ENCODE results near the gene SART1. TPM values are rescaled to one million over a fixed set of nuclear protein-coding genes. Genes with fewer than 3 reads are reported as not detected.
"Not testable (repeated sequence)": the region's sequence is repeated elsewhere in the genome, so short reads cannot be mapped to it uniquely, and the experiment has no call there.

The SART1 gene
- total RNA-seq, 1 experiment from 2014 or later, result 43.4 TPM

DNA sequence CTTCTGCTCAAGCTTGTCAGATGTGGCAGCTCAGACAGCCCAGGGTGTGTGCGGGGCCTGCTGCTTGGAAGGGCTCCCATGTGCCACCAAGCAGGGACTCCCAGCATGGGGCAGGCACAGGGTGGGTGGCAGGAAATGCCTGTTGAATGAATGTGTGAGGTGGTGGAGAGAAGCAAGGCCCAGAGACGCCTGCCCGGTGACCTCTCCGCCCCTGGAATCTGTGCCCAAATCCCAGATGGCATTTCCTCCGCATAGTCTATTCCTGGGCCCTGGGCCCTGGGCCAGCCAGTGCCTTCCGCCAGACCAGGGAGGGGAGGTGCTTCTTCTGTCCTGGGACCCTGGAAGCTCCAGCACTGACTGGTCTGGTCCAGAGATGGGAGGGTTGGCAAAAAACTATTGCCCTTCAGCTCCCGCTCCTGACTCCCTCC, 53.9 kb downstream of the SART1 start:
- DNase-seq (ENCODE audit: low spot score), result no peak

- DNase-seq (ENCODE audit: low spot score), result no peak
These were observed 54.6 kb downstream of the SART1 start for GRCh38 chr11:66015936-66016792.

DNA sequence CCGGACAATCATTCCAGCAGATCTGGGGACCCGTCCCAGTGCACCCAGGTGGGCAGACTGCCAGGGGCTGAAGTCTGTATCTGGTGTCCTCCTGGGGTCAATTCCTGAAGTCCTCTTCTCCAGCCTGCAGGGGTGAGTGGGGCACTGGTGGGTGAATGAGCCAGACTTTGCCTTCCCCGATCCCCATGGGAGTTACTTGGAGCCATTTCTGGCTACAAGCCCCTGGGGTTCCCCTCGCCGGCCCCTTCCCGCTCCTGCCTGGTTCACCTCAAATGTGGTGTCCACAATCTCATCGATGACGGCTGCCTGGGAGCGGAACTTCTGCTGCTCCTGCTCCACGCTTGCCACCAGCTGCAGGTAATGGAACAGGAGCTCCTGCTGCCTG, 55.3 kb downstream of the SART1 start:
- no peak for DNase-seq (ENCODE audit: low spot score)

GRCh38 chr11:66017321-66017720, 55.8 kb downstream of the SART1 start:
- no peak for DNase-seq (ENCODE audit: low spot score)

- no peak for DNase-seq (ENCODE audit: low spot score)
These were observed 58.7 kb downstream of the SART1 start for GRCh38 chr11:66020212-66020611.

GRCh38 chr11:66020618-66021357, 59.3 kb downstream of the SART1 start:
- peak; percentile 89 for DNase-seq (ENCODE audit: low spot score)

DNA sequence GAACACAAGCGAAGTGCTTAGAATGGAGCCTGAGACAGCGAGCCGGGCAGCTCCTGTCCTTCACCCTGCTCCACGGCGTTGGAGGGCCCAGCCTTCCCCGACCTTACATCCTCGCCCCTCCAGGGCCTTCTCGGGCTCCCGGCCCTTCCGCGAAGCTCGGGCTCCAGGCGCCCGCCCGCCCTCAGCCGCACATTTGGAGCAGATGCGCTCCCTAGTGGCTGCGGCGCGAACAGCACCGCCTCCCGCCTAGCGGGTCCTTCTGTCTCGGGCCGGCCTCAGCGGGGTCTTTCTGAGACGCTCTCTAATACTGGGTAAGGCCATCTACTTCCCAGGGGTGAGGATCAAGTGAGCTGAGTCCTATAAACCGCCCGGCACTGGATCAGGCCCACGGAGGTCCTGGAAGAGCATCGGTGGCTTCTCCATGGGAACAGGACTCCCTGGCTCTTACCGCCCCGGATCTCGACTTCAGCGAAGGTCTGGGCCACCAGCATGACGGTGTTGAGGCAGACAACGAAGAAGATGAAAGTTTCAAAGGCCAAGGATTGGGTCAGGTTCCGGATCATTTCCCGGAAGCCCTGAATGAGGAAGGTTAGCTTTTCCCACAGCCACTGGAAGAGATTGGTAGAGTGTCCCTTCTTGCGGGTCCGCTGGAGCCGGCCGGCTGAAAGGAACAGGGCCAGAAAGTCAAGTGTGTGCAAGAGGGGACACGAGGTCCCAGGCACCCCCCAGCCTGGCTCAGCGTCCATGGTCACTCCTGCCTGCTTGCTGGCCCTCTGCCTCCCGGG, 61.1 kb downstream of the SART1 start:
- no peak for DNase-seq (ENCODE audit: low spot score)

DNA sequence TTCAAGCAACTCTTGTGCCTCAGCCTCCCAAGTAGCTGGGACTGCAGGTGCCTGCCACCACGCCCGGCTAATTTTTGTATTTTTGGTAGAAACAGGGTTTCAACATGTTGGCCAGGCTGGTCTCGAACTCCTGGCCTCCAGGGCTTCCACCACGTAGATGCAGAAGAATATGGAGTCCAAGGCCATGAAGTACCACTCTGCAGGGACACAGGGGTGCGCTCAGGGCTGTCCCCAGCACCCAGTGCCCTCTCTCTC, 61.6 kb downstream of the SART1 start:
- not testable (repeated sequence) for DNase-seq (ENCODE audit: low spot score)

DNA sequence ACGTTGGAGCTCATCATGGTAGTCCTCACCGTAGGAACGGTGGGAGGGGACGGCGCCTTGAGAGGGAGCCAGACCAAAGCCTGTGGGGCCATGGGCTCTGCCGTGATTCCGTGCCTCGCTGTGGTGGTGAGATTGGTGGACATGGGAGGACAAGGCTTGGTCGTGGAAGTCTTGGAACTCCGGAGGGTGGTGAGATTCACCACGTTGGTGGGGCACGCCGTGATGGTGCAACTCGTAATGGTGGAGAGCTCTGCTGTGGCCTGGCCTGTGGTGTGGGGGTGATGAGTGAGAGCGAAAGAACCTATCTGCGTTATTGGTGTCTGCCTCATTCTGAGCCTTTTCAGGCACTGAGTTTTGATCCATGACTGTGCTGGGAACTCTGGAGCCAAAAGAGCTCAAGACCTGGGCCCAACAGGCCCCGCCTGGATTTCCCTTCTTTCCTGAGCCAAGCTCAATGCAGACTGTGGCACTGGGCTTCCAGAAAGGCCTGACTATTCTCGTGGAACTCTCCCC, 64.5 kb downstream of the SART1 start, which contains the start of gene CATSPER1:
Gene CATSPER1 (minus strand): TSS at position 463 of the 513 bp plus-strand sequence. CDS start 100 bp downstream, at position 363.
- no peak for DNase-seq (ENCODE audit: low spot score)

Other genes with a start within 250 kb of the SART1 start
- gene KAT5, start 249.5 kb upstream of the SART1 start, total RNA-seq (2014; rRNA removed; shearing (Covaris generic)), result 39.1 and 45.1 TPM in 2 replicates
- 24.2 and 36.1 TPM in 2 replicates for gene RNASEH2C, start 240.9 kb upstream of the SART1 start, total RNA-seq (2014; rRNA removed; shearing (Covaris generic))
- 4.6 and 6.1 TPM in 2 replicates for gene AP5B1, start 180.8 kb upstream of the SART1 start, total RNA-seq (2014; rRNA removed; shearing (Covaris generic))
- gene OVOL1, start 174.7 kb upstream of the SART1 start, total RNA-seq (2014; rRNA removed; shearing (Covaris generic)), result not detected in 2 replicates
- gene SNX32, start 127.8 kb upstream of the SART1 start, total RNA-seq (2014; rRNA removed; shearing (Covaris generic)), result not detected in 2 replicates
- 1,250 and 1,621 TPM in 2 replicates for gene CFL1, start 103.6 kb upstream of the SART1 start, total RNA-seq (2014; rRNA removed; shearing (Covaris generic))
- 13.6 and 20.0 TPM in 2 replicates for gene MUS81, start 101.3 kb upstream of the SART1 start, total RNA-seq (2014; rRNA removed; shearing (Covaris generic))
- gene EFEMP2, start 88.9 kb upstream of the SART1 start, total RNA-seq (2014; rRNA removed; shearing (Covaris generic)), result 0.33 and 3.9 TPM in 2 replicates
- not detected in 2 replicates for gene CTSW, start 81.9 kb upstream of the SART1 start, total RNA-seq (2014; rRNA removed; shearing (Covaris generic))
- 175 and 231 TPM in 2 replicates for gene FIBP, start 73.3 kb upstream of the SART1 start, total RNA-seq (2014; rRNA removed; shearing (Covaris generic))
- gene CCDC85B, start 71.1 kb upstream of the SART1 start, total RNA-seq (2014; rRNA removed; shearing (Covaris generic)), result 35.8 and 44.2 TPM in 2 replicates
- gene FOSL1, start 61.3 kb upstream of the SART1 start, total RNA-seq (2014; rRNA removed; shearing (Covaris generic)), result 12.9 and 18.0 TPM in 2 replicates
- 13.4 and 14.3 TPM in 2 replicates for gene C11orf68, start 42.7 kb upstream of the SART1 start, total RNA-seq (2014; rRNA removed; shearing (Covaris generic))
- gene DRAP1, start 42.3 kb upstream of the SART1 start, total RNA-seq (2014; rRNA removed; shearing (Covaris generic)), result 181 and 235 TPM in 2 replicates
- not detected in 2 replicates for gene TSGA10IP, start 16.3 kb upstream of the SART1 start, total RNA-seq (2014; rRNA removed; shearing (Covaris generic))
- 20.7 and 32.4 TPM in 2 replicates for gene EIF1AD, start 40.4 kb downstream of the SART1 start, total RNA-seq (2014; rRNA removed; shearing (Covaris generic))
- 31.5 and 85.2 TPM in 2 replicates for gene BANF1, start 40.8 kb downstream of the SART1 start, total RNA-seq (2014; rRNA removed; shearing (Covaris generic))
- not detected in 2 replicates for gene CST6, start 50.3 kb downstream of the SART1 start, total RNA-seq (2014; rRNA removed; shearing (Covaris generic))
- 2.6 and 4.6 TPM in 2 replicates for gene CATSPER1, start 64.7 kb downstream of the SART1 start, total RNA-seq (2014; rRNA removed; shearing (Covaris generic))
- gene GAL3ST3, start 87.4 kb downstream of the SART1 start, total RNA-seq (2014; rRNA removed; shearing (Covaris generic)), result not detected in 2 replicates
- 135 and 140 TPM in 2 replicates for gene SF3B2, start 90.6 kb downstream of the SART1 start, total RNA-seq (2014; rRNA removed; shearing (Covaris generic))
- 7.6 and 8.9 TPM in 2 replicates for gene PACS1, start 108.5 kb downstream of the SART1 start, total RNA-seq (2014; rRNA removed; shearing (Covaris generic))